OCI-LY7 (cell line): Measurements from ENCODE around the gene MT1A. TPM values are rescaled to one million over a fixed set of nuclear protein-coding genes. Genes with fewer than 3 reads are reported as not detected.

Experiments
- BruUV-seq: library from RNA; stranded (reverse); fragments of 400-500 nt; replicated peaks from 2 replicates; lab custom pipeline; 2021; lab: Mats Ljungman, UMichigan
- CTCF ChIA-PET: fragments of 300-600 bp; sonication (Branson Sonifier 250); formaldehyde crosslinking; loops from one replicate; lab custom pipeline; 2022; ENCODE audit warnings: antibody characterized with exemption; ENCODE audit not compliant: unreplicated experiment; lab: Charles Lee
- POLR2A ChIA-PET: fragments of 300-600 bp; sonication (Branson Sonifier 250); formaldehyde crosslinking; loops from one replicate; lab custom pipeline; 2022; ENCODE audit warnings: antibody characterized with exemption; lab: Charles Lee
- DNase-seq: peaks from one replicate; pipeline ENCODE4 v3.0.0-alpha.2; 2015; ENCODE audit warnings: low spot score
- H2AFZ ChIP-seq: fragments of 200-600 bp; sonication (generic), shearing (Covaris generic); 2 replicates; pipeline ENCODE4 v1.6.1; 2014; ENCODE audit warnings: mild to moderate bottlenecking, antibody characterized with exemption, low read length, moderate library complexity
- H3K27ac ChIP-seq: fragments of 200-600 bp; sonication (generic); 2 replicates; pipeline ENCODE4 v1.5.1; 2014; ENCODE audit warnings: mixed run types, low read depth, mild to moderate bottlenecking, moderate library complexity, low read length, inconsistent platforms; ENCODE audit not compliant: poor library complexity, severe bottlenecking
- H3K36me3 ChIP-seq: fragments of 200-600 bp; sonication (generic); 2 replicates; pipeline ENCODE4 v1.6.1; 2014; ENCODE audit warnings: mild to moderate bottlenecking, antibody characterized with exemption, low read length, moderate library complexity, mixed read lengths; ENCODE audit not compliant: insufficient read depth
- H3K4me1 ChIP-seq: fragments of 200-600 bp; sonication (generic); 2 replicates; pipeline ENCODE4 v1.5.1; 2014; ENCODE audit warnings: mild to moderate bottlenecking, low read length; ENCODE audit not compliant: insufficient read depth, poor library complexity, severe bottlenecking
- H3K4me2 ChIP-seq: fragments of 200-600 bp; sonication (generic); 2 replicates; pipeline ENCODE4 v1.6.1; 2014; ENCODE audit warnings: mild to moderate bottlenecking, low read length
- H3K4me3 ChIP-seq: fragments of 200-600 bp; sonication (generic); 2 replicates; pipeline ENCODE4 v1.5.1; 2014; ENCODE audit warnings: mild to moderate bottlenecking, low read depth, low read length; ENCODE audit not compliant: poor library complexity, severe bottlenecking
- H3K79me2 ChIP-seq: fragments of 200-600 bp; sonication (generic); 2 replicates; pipeline ENCODE4 v1.6.1; 2016; ENCODE audit warnings: low read depth, mild to moderate bottlenecking, low read length, moderate library complexity, mixed read lengths; ENCODE audit not compliant: insufficient read depth
- H3K9me2 ChIP-seq: fragments of 200-600 bp; sonication (generic); 2 replicates; pipeline ENCODE4 v1.6.1; 2016; ENCODE audit warnings: mild to moderate bottlenecking, low read length, mixed read lengths; ENCODE audit not compliant: insufficient read depth
- H3K9me3 ChIP-seq: fragments of 200-600 bp; sonication (generic); 2 replicates; pipeline ENCODE4 v1.6.1; 2014; ENCODE audit warnings: mild to moderate bottlenecking, mixed run types, low read length, mixed read lengths
- H4K20me1 ChIP-seq: fragments of 200-600 bp; sonication (generic); 2 replicates; pipeline ENCODE4 v1.6.1; 2014; ENCODE audit warnings: mild to moderate bottlenecking, antibody characterized with exemption, low read length, moderate library complexity, mixed read lengths; ENCODE audit not compliant: insufficient read depth
- EZH2phosphoT487 ChIP-seq: fragments of 200-600 bp; sonication (generic); IDR thresholded peaks from 2 replicates; pipeline ENCODE4 v1.6.1; 2018; ENCODE audit warnings: low read depth, borderline replicate concordance, mild to moderate bottlenecking, mixed run types, antibody characterized with exemption, low read length, moderate library complexity, mixed read lengths
- intact Hi-C: fragments of 100-400 bp; cut with micrococcal nuclease; formaldehyde crosslinking; loops from one replicate; pipeline ENCODE4 v1.10.0; 2022; ENCODE audit not compliant: unreplicated experiment
- total RNA-seq, 2 experiments: library from RNA; depleted of rRNA in 1 of 2; stranded (reverse); fragments of >200 nt in 1 of 2; shearing (Covaris generic) in 1 of 2; gene quantifications; 2 replicates each; pipeline ENCODE4 v1.2.3, GENCODE V29; 2014 to 2022
- TF ChIP-seq, protein P1 (sequence below): fragments of 200-600 bp; sonication (generic); conservative IDR thresholded peaks from 2 replicates; pipeline ENCODE4 v1.5.1; 2014; ENCODE audit warnings: mild to moderate bottlenecking, antibody characterized with exemption, low read length, moderate library complexity, mixed read lengths

MT1A gene
- total RNA-seq, 2 experiments from 2014 or later, result not detected

DNA sequence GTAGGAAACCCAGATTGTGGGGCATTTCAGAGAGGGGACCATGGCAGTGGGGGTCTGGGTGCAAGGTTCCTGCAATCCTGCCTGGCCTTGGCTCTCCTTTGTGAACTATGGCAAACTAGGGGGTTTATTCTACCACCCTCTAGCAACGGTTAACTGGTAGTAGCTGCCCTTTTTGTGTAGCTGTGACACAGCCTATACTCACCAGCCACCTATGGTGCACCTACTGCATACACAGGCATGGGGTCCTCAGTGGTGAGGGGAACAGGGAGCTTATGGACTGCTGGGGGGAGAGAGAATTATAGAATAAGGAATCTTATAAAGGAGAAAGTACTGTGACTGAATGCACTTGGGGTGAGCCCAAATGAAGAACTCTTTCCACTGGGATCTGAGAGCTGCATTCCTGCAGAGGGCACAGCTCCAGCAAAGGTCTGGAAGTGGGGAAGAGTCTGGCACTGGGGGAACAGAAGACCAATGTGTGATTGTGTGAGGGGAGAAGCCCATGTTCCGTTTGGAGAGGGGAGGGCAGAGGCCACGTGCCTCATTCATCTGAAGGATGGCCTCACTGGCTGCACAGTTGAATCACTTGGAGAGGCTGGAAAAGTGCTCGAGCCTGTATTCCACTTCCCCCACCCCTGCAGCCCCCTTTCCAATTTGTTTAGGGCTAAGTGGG lies 45.9 kb downstream of the MT1A start:
- Histone ChIP-seq H3K9me2 (no peaks in the 10 kb centered on the region), H3K4me2 (no peak overlapping the region), H3K9me3 (no peaks in the 10 kb centered on the region), H3K4me1 (peaks cover 22% of the 10 kb centered on the region), H3K4me3 (no peak overlapping the region), H3K79me2 (no peaks in the 10 kb centered on the region), H2AFZ (no peak overlapping the region), H3K27ac (no peak overlapping the region), H3K36me3 (no peaks in the 10 kb centered on the region), H4K20me1 (no peaks in the 10 kb centered on the region)
- no peak for TF ChIP-seq EZH2phosphoT487
- TF ChIP-seq, protein P1, sequence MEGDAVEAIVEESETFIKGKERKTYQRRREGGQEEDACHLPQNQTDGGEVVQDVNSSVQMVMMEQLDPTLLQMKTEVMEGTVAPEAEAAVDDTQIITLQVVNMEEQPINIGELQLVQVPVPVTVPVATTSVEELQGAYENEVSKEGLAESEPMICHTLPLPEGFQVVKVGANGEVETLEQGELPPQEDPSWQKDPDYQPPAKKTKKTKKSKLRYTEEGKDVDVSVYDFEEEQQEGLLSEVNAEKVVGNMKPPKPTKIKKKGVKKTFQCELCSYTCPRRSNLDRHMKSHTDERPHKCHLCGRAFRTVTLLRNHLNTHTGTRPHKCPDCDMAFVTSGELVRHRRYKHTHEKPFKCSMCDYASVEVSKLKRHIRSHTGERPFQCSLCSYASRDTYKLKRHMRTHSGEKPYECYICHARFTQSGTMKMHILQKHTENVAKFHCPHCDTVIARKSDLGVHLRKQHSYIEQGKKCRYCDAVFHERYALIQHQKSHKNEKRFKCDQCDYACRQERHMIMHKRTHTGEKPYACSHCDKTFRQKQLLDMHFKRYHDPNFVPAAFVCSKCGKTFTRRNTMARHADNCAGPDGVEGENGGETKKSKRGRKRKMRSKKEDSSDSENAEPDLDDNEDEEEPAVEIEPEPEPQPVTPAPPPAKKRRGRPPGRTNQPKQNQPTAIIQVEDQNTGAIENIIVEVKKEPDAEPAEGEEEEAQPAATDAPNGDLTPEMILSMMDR, result no peak
- intact Hi-C loops, result no loop called here
- no peak for DNase-seq
- BruUV-seq, result no TSS peak
- CTCF ChIA-PET, result no interaction called here
- POLR2A ChIA-PET, result no interaction called here

DNA sequence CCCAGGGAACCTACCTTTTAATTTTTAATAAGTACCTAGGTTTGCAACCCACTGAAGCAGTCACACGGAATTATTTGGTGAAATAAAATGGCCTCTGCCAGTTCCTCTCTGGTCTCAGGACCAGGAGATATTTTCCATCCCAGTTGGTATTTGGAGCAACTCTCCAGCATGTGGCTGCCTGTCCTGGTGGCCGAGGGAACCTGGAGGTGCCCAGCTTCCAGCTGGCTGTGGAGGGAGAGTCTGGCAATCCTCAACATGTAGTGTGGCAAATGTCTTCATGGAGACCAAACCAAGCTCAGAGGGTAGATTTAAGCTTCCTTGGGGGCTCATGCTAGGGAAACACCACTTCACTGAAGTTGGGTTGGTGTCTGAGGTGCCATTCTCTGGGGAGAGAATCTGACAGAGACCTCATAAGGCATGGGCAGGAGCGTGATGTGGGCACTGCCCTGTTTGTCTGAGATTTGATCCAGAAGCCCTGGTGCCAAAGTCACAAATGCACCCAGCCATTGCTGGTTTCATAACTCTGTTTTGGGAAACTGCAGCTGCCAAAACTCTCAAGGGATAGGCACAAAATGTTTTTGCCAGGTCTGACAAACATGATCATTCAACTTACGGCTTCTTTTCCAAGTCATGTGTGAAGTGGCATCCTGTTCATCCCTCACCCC lies 46.6 kb downstream of the MT1A start:
- no peaks in the 10 kb centered on the region for H3K79me2 ChIP-seq
- no peaks in the 10 kb centered on the region for H3K9me3 ChIP-seq
- ChIA-PET CTCF (no interaction called here), POLR2A (interaction anchor here (1.1 kb wide), 1 partner anchor 17 kb away, joined by 4 read pairs; no protein-coding TSS in a partner anchor)
- no peak overlapping the region for H3K27ac ChIP-seq
- no peaks in the 10 kb centered on the region for H3K9me2 ChIP-seq
- H3K36me3 ChIP-seq, result no peaks in the 10 kb centered on the region
- TF ChIP-seq, protein P1, result no peak
- TF ChIP-seq EZH2phosphoT487, result no peak
- no peak overlapping the region for H3K4me3 ChIP-seq
- peaks cover 22% of the 10 kb centered on the region for H3K4me1 ChIP-seq
- no peak overlapping the region for H3K4me2 ChIP-seq
- no peak for DNase-seq
- H4K20me1 ChIP-seq, result no peaks in the 10 kb centered on the region
- intact Hi-C loops, result no loop called here
- no TSS peak for BruUV-seq
- H2AFZ ChIP-seq, result no peak overlapping the region

GRCh38 chr16:56686758-56687157 lies 48.3 kb downstream of the MT1A start:
- no peaks in the 10 kb centered on the region for H3K79me2 ChIP-seq
- no peaks in the 10 kb centered on the region for H3K36me3 ChIP-seq
- H2AFZ ChIP-seq, result no peak overlapping the region
- no peaks in the 10 kb centered on the region for H3K9me3 ChIP-seq
- peaks cover 20% of the 10 kb centered on the region for H3K4me1 ChIP-seq
- H3K9me2 ChIP-seq, result no peaks in the 10 kb centered on the region
- no TSS peak for BruUV-seq
- POLR2A ChIA-PET, result no interaction called here
- no peak overlapping the region for H3K27ac ChIP-seq
- H4K20me1 ChIP-seq, result no peaks in the 10 kb centered on the region
- no peak overlapping the region for H3K4me2 ChIP-seq
- no peak for TF ChIP-seq EZH2phosphoT487
- TF ChIP-seq, protein P1, result no peak
- intact Hi-C loops, result no loop called here
- DNase-seq, result no peak
- no peak overlapping the region for H3K4me3 ChIP-seq
- CTCF ChIA-PET, result no interaction called here
